GM21367 (cell line): ENCODE results near the gene CTNS.
A peak's percentile ranks its signal among the peaks of the same experiment; 100 is the strongest.

Experiments
- ATAC-seq: cut with Tn5 transposase; IDR thresholded peaks from one replicate; pipeline ENCODE4 v1.9.1; 2021; ENCODE audit not compliant: unreplicated experiment

Gene CTNS

GRCh38 chr17:3657874-3658783 lies 21.6 kb downstream of the CTNS start:
- ATAC-seq, result no peak

- no peak for ATAC-seq
Observed at GRCh38 chr17:3658784-3659449, 22.4 kb downstream of the CTNS start.

DNA sequence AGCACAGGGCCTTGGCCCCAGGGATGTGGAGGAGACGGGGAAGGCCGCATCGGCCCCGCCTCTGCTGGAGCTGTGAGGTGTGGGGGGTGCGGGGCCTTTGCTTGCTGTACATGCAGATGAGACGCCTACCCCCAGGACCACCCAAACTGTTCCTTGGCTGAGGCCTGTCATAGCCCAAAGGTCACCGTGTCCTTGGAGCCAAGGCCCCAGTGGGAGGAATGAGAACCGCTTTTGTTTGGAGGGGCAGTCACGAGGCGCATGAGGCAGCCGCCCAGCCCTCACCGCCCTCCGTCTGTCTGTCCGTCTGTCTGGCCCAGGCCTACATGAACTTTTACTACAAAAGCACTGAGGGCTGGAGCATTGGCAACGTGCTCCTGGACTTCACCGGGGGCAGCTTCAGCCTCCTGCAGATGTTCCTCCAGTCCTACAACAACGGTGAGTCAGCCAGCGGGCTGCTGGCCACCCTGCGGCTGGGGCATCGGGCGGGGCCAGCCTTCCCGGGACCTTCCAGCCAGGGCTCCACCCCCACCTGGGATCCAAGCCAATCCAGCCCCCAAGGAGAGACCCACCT lies 23.1 kb downstream of the CTNS start:
- ATAC-seq, result no peak

DNA sequence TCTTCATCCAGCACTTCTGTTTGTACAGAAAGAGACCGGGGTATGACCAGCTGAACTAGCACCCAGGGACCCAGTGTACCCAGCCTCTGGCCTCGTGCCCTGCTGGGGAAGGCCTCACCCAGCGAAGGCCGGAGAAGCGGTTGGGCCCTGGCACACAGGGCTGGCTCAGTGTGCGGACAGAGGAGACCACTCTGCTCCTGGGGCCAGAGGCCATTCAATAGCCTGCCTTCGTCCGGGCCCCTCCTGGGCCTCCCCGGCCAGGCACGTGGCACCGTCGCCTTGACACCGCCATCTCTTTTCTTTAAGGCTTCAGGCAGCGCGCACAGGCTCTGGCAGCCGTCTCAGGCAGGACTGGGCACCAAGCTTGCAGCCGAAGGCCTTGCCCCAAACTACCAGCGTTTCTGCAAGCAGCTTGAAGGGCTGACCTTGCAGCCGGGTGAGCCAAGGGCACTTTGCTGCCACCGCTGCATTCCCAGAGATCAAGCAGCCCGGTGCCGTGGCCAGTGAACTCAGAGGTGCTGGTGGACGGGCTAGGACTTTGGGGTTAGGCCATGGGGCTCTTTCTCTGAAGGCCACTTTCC lies 23.8 kb downstream of the CTNS start:
- no peak for ATAC-seq

- no peak for ATAC-seq
Observed at GRCh38 chr17:3663102-3664011, 26.8 kb downstream of the CTNS start.

DNA sequence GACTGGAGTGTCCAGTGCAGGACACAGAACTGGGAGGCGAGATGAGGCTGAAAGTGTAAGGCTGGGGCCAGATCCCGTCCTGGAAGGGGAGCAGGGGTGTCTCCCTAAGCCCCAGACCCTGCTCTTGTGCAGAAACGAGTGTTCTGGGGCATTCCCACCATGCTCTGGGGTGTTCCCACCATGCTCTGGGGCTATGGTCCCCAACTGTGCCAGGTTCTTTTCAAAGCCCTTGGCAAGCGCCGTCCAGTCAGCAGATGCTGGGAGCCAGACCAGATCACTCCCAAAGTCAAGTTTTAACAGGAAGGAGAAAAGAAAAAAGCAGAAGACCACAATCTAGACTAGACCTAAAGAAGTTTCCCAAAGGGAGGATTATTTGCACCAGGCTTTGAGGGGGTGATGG lies 29.3 kb downstream of the CTNS start:
- no peak for ATAC-seq

DNA sequence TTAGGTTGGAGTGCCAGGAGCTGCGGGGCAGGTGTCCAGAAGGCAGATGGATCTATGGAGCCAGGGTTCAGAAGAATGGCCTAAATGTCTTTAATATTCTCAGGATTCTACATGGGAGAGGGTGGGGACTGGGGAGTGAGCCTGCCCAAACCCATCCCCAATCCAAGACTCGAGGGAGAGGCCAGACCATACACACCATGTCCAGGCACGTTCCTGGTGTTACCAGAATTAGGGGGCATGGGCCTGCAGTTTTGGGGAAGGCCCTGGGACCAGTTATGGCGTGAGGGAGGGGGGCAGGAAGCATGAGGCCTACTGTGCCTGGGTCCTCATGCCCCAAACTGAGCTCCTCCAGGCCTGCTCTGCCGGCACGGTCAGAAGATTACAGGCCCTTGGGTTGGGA lies 30.0 kb downstream of the CTNS start:
- no peak for ATAC-seq

- peak; percentile 7 for ATAC-seq
Observed at GRCh38 chr17:3667366-3668278, 31.1 kb downstream of the CTNS start.

GRCh38 chr17:3668279-3669084 lies 31.9 kb downstream of the CTNS start, which contains the start of the genes EMC6 and TAX1BP3:
TSS of gene EMC6 (plus strand) at chr17:3668812. CDS start at chr17:3669147, 335 bp downstream.
TSS of gene TAX1BP3 (minus strand) at chr17:3668578. CDS start at chr17:3668526, 52 bp downstream.
- ATAC-seq, result peak; percentile 73

DNA sequence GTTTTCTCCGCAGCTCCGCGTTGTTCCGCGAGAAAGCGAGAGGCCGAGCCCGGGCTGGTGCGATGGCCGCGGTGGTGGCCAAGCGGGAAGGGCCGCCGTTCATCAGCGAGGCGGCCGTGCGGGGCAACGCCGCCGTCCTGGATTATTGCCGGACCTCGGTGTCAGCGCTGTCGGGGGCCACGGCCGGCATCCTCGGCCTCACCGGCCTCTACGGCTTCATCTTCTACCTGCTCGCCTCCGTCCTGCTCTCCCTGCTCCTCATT lies 32.5 kb downstream of the CTNS start:
- no peak for ATAC-seq

GRCh38 chr17:3669548-3669947 lies 33.0 kb downstream of the CTNS start:
- no peak for ATAC-seq

DNA sequence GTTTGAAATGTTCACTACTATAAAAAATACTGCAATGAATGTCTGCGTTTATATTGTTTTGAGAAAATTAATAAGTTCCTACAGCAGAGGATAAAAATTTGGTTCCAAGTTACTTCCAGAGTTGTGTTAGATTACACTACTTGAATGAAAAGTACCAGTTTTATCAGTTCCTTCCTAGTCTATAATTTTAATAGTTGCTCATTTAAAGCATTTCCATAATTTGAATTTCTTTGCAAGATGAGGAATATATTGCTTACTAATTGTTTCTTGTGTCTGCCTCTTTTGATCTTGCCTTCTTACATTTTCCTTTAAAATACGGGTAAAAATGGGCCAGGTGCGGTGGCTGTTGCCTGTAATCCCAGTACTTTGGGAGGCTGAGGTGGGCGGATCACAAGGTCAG lies 36.0 kb downstream of the CTNS start:
- no peak for ATAC-seq

GRCh38 chr17:3675886-3676285 lies 39.3 kb downstream of the CTNS start:
- ATAC-seq, result no peak

GRCh38 chr17:3678095-3678820 lies 41.7 kb downstream of the CTNS start:
- ATAC-seq, result no peak

DNA sequence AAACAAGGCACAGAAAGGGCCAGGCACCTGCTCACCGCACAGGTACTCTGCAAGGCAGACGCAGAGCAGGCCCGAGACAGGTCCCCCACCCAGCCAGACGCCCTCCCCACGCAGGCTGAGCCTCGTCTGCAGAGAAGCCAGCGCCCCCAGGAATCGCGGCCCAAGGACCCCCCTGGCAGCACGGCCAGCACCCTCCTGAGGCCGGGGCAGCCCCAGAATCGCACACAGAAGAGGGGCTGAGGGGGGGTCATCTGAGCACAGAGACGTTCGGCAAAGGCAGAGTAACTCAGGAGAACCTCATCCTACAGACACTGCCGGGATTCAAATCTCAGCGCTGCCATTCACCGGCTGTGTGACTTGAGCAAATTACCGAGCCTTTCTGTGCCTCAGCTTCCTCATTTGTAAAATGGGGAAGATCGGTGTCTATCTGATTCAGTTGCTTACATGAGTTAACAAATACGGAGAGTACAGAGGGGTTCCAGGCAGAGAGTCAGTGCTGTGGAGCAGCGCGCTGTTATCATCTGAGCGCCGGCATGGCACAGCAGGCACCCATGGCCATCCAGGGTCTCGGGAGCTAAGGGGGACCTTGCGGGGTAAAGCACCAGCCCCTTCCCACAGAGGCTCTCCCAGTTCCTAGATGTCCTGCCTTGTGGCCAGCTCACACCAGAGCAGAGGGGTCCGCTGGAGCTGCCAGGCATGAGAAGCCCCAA lies 42.4 kb downstream of the CTNS start:
- ATAC-seq, result no peak

DNA sequence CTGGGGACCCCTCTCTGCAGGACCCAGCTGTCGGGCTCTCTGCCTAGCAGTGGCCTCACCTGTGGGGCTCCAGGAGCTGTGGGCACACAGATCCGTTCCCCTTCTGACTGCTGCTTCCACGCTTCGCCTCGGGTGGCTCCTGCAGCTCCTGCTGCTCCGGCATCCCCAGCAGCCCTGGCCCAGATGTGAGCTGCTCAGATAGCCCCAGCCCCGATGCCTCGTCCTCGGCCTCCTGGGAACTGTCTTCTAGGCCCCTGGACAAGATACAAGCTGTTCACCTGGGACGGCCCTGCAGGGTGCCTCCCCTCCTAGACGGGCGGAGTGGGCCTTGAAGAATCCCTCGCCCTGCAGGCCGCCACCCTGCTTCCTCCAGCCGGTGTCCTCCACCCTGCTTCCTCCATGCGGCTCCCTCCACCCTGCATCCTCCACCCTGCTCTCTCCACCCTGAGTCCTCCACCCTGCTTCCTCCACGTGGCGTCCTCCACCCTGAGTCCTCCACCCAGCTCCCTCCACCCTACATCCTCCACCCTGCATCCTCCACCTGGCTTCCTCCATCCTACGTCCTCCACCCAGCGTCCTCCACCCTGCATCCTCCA lies 43.1 kb downstream of the CTNS start:
- ATAC-seq, result no peak

- no peak for ATAC-seq
Observed at GRCh38 chr17:3681057-3681456, 44.5 kb downstream of the CTNS start.
